Prostate gland (tissue), 2 donors: ENCODE measurements around the gene FBXL3. TPM values are rescaled to one million over a fixed set of nuclear protein-coding genes. Genes with fewer than 3 reads are reported as not detected.

Experiments used
- DNase-seq: peaks from one replicate; pipeline ENCODE4 v3.0.0-alpha.2; 2019; ENCODE audit warnings: low spot score
- H3K27ac ChIP-seq, 2 donors: fragments of 200-600 bp; sonication (generic); 2 replicates each; pipeline ENCODE4 v1.5.1; 2017 to 2019
- H3K27me3 ChIP-seq: fragments of 200-600 bp; sonication (generic); replicated peaks from 2 replicates; pipeline ENCODE4 v1.5.1; 2019; ENCODE audit not compliant: insufficient read depth
- H3K36me3 ChIP-seq, 2 donors: fragments of 200-600 bp; sonication (generic); 1 replicate in 1 of 2; 2 replicates in 1 of 2; pipeline versions ENCODE4 v1.5.1 to v1.8.1; 2017 to 2019
- H3K4me1 ChIP-seq: fragments of 200-600 bp; sonication (generic); replicated peaks from 2 replicates; pipeline ENCODE4 v1.5.1; 2019
- H3K4me3 ChIP-seq, 2 donors: fragments of 200-600 bp; sonication (generic); 2 replicates each; pipeline ENCODE4 v1.5.1; 2017 to 2019
- H3K9me3 ChIP-seq: fragments of 200-600 bp; sonication (generic); 2 replicates; pipeline ENCODE4 v1.5.1; 2017
- POLR2A ChIP-seq: fragments of 450-650 bp; IDR thresholded peaks from one replicate; pipeline ENCODE4 v1.6.1; 2016; ENCODE audit warnings: antibody characterized with exemption, mild to moderate bottlenecking
- POLR2AphosphoS5 ChIP-seq: sonication (generic); formaldehyde crosslinking; IDR thresholded peaks from one replicate; pipeline ENCODE4 v1.6.1; 2017; ENCODE audit warnings: antibody characterized with exemption
- WGBS: methylation state at CpG from one replicate; pipeline ENCODE4 v1.1.5; 2018; 5-methylcytosine and 5-hydroxymethylcytosine counted together
- intact Hi-C: fragments of 100-400 bp; cut with DNase I; formaldehyde crosslinking; loops from one replicate; pipeline ENCODE4 v1.14.2; 2022
- total RNA-seq, 2 donors: library from RNA; depleted of rRNA; stranded (reverse); fragments of >200 nt; gene quantifications; one replicate each; pipeline ENCODE4 v1.1.0, GENCODE V29; 2016
- TF ChIP-seq, protein P1 (sequence below), 4 experiments: fragments of 200-600 bp in 2 of 4; fragments of 450-650 bp in 2 of 4; sonication (generic) in 2 of 4; IDR thresholded peaks; 1 replicate in 3 of 4; 2 replicates in 1 of 4; pipeline ENCODE4 v1.5.1; 2016 to 2019; ENCODE audit warnings: antibody characterized with exemption in 4 of 4, mild to moderate bottlenecking in 2 of 4, moderate library complexity in 2 of 4

FBXL3 gene
- total RNA-seq, 2 donors from 2014 or later: 85.6 to 113 TPM

DNA sequence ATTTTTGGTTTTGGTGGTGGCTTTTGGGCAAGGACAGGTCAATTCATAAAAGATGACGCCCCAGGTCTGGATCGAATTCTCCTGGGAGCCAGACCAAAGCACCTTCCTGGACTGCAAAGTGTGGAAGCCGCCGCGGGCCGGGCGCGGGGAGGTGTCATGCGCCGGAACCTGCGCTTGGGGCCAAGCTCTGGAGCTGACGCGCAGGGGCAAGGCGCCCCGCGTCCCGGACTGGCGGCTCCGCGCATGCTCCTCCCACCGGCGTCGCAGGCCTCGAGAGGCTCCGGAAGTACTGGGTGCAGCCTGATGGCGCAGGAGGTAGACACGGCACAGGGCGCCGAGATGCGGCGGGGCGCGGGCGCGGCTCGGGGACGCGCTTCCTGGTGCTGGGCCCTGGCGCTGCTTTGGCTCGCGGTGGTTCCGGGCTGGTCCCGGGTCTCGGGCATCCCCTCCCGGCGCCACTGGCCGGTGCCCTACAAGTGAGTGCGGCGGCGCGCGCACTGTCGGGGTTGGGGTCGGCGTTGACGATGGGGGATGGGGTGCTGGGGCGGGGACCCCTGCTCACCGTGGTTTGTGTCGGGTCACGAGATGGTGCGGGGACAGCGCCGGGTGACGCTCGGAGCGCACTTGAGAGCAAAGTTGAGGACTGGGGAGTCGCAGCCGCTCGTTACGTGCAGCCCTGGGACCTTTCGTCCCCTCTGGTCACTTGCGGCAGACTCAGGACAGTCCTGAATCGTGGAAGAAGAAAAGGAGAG is 35.0 kb downstream of the FBXL3 start, which contains the start of gene CLN5:
Gene CLN5, plus strand, starts transcription at position 286 of the 752 bp plus-strand sequence. Its CDS starts 18 bp downstream, at position 304.
- WGBS: 2% methylated on average over 47 of the region's 73 CpGs
- DNase-seq: peak; percentile 91
- TF ChIP-seq POLR2A (peak; percentile 97), POLR2AphosphoS5 (peak; percentile 94)
- TF ChIP-seq, protein P1, sequence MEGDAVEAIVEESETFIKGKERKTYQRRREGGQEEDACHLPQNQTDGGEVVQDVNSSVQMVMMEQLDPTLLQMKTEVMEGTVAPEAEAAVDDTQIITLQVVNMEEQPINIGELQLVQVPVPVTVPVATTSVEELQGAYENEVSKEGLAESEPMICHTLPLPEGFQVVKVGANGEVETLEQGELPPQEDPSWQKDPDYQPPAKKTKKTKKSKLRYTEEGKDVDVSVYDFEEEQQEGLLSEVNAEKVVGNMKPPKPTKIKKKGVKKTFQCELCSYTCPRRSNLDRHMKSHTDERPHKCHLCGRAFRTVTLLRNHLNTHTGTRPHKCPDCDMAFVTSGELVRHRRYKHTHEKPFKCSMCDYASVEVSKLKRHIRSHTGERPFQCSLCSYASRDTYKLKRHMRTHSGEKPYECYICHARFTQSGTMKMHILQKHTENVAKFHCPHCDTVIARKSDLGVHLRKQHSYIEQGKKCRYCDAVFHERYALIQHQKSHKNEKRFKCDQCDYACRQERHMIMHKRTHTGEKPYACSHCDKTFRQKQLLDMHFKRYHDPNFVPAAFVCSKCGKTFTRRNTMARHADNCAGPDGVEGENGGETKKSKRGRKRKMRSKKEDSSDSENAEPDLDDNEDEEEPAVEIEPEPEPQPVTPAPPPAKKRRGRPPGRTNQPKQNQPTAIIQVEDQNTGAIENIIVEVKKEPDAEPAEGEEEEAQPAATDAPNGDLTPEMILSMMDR (IDR thresholded peaks at IDR 0.05): peak in 3 of 4 experiments; percentile 14 to 42 (median 41)
- peak within 1 kb of the TSS; percentile 63 to 92 for H3K4me3 ChIP-seq
- intact Hi-C loops: loop anchor here (2.0 kb wide), 1 partner anchor 35 kb away; the partner anchor contains the start of gene FBXL3
- no peaks in the 10 kb centered on the region for H3K36me3 ChIP-seq
- H3K27me3 ChIP-seq: peaks cover 1% of the 10 kb centered on the region
- no peaks in the 10 kb centered on the region for H3K9me3 ChIP-seq
- H3K4me1 ChIP-seq: no peaks in the 10 kb centered on the region
- H3K27ac ChIP-seq: peak within 1 kb of the TSS; percentile 85 to 91

DNA sequence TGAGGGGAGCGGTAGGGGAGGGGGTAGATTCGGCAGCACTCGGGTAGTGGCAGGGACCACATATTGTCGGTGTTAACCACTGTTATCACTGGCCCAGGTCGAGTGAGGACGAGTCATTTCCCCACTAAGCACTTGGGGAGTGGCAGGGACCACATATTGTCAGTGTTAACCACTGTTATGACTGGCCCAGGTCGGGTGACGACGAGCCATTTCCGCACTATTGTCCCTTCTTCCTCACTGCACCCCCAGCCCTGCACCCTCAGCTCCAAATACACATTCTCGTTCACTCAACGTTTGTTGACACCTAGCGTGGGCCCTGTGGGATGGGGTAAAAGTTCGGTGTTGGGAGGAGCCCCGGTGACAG is 35.5 kb downstream of the FBXL3 start:
- 28% methylated on average over 15 of the region's 15 CpGs for WGBS
- H3K9me3 ChIP-seq: no peaks in the 10 kb centered on the region
- TF ChIP-seq, protein P1 (IDR thresholded peaks at IDR 0.05): no peak
- no peak for TF ChIP-seq POLR2A
- no peak for TF ChIP-seq POLR2AphosphoS5
- H3K27ac ChIP-seq: peak overlapping the region; percentile 85 to 91
- no peaks in the 10 kb centered on the region for H3K36me3 ChIP-seq
- DNase-seq: no peak
- H3K4me1 ChIP-seq: no peaks in the 10 kb centered on the region
- peaks cover 1% of the 10 kb centered on the region for H3K27me3 ChIP-seq
- intact Hi-C loops: no loop called here
- peak overlapping the region; percentile 63 to 92 for H3K4me3 ChIP-seq

DNA sequence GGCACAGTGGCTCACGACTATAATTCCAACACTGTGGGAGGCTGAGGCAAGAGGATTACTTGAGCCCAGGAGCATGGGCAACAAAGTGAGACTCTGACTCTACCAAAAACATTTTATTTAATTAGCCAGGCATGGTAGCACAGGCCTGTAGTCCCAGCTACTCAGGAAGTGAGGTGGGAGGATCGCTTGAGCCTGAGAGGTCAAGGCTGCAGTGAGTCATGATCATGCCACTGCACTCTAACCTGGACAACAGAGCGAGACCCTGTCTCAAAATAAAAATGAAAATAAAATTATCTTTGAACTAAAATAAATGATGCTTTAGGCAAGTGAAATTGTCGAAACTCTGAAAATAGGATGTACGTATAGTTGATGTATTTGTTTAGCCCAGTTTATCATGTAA is 43.3 kb downstream of the FBXL3 start:
- no peak overlapping the region for H3K27ac ChIP-seq
- no peaks in the 10 kb centered on the region for H3K9me3 ChIP-seq
- H3K4me3 ChIP-seq: no peak overlapping the region
- 86% methylated on average over 5 of the region's 5 CpGs for WGBS
- TF ChIP-seq, protein P1 (IDR thresholded peaks at IDR 0.05): no peak
- no peak for TF ChIP-seq POLR2A
- no peak for TF ChIP-seq POLR2AphosphoS5
- no peaks in the 10 kb centered on the region for H3K4me1 ChIP-seq
- intact Hi-C loops: no loop called here
- no peak for DNase-seq
- no peaks in the 10 kb centered on the region for H3K36me3 ChIP-seq
- H3K27me3 ChIP-seq: peaks cover 1% of the 10 kb centered on the region

DNA sequence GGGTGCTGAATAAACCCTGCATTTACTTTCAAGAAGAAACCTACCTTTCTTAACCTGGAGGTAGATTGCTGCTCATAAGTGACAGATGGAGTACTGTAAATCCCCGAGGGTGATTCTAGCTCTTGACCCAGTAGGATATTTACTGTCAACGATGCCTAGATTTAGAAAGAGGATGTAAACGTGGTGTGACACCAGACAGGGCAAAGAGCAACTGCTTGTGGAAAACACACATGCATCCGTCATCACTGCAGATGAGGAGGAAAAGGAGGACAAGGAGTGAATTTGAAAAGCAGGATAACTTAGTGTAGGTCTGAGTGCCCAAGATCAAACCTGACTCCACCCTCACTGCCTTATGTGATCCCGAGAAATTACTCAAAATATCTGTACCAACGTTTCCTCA is 44.9 kb downstream of the FBXL3 start:
- WGBS: 65% methylated on average over 6 of the region's 6 CpGs
- DNase-seq: no peak
- intact Hi-C loops: no loop called here

More for the DNA sequence above, 44.9 kb downstream of the FBXL3 start:
- no peaks in the 10 kb centered on the region for H3K36me3 ChIP-seq
- no peaks in the 10 kb centered on the region for H3K4me1 ChIP-seq
- H3K4me3 ChIP-seq: no peak overlapping the region
- TF ChIP-seq, protein P1 (IDR thresholded peaks at IDR 0.05): no peak
- TF ChIP-seq POLR2AphosphoS5: no peak
- no peak for TF ChIP-seq POLR2A
- H3K9me3 ChIP-seq: no peaks in the 10 kb centered on the region
- H3K27me3 ChIP-seq: no peaks in the 10 kb centered on the region
- H3K27ac ChIP-seq: no peak overlapping the region
